Right atrium auricular region (tissue), 2 donors: Measurements from ENCODE around the gene HSPA4. TPM values are rescaled to one million over a fixed set of nuclear protein-coding genes. Genes with fewer than 3 reads are reported as not detected.

Source experiments
- DNase-seq: peaks from one replicate; pipeline ENCODE4 v3.0.0-alpha.2; 2019; ENCODE audit warnings: low spot score
- H3K27ac ChIP-seq, 2 donors: fragments of 200-600 bp; sonication (generic); 1 replicate in 1 of 2; 2 replicates in 1 of 2; pipeline ENCODE4 v1.5.1; 2016 to 2019
- H3K27me3 ChIP-seq, 2 donors: fragments of 200-600 bp; sonication (generic); one replicate each; pipeline versions ENCODE4 v1.5.1 to v1.6.0; 2017 to 2019
- H3K36me3 ChIP-seq: fragments of 200-600 bp; sonication (generic); one replicate; pipeline ENCODE4 v1.5.1; 2016
- H3K4me1 ChIP-seq, 2 donors: fragments of 200-600 bp; sonication (generic); one replicate each; pipeline versions ENCODE4 v1.5.1 to v1.6.0; 2017 to 2019
- H3K4me3 ChIP-seq, 2 donors: fragments of 200-600 bp; sonication (generic); 1 replicate in 1 of 2; 2 replicates in 1 of 2; pipeline ENCODE4 v1.5.1; 2017 to 2019; ENCODE audit warnings: mild to moderate bottlenecking in 1 of 2, moderate library complexity in 1 of 2
- H3K9me3 ChIP-seq, 2 donors: fragments of 200-600 bp; sonication (generic); one replicate each; pipeline ENCODE4 v1.5.1; 2019
- total RNA-seq, 2 donors: library from RNA; depleted of rRNA; stranded (reverse); fragments of >200 nt; gene quantifications; one replicate each; pipeline ENCODE4 v1.1.0, GENCODE V29; 2016
- TF ChIP-seq, protein P1 (sequence below), 2 donors: fragments of 200-600 bp; sonication (generic); IDR thresholded peaks; one replicate each; pipeline ENCODE4 v1.5.1; 2019; ENCODE audit warnings: antibody characterized with exemption in 2 of 2

HSPA4 gene
- total RNA-seq, 2 donors from 2014 or later = 50.4 to 56.3 TPM

DNA sequence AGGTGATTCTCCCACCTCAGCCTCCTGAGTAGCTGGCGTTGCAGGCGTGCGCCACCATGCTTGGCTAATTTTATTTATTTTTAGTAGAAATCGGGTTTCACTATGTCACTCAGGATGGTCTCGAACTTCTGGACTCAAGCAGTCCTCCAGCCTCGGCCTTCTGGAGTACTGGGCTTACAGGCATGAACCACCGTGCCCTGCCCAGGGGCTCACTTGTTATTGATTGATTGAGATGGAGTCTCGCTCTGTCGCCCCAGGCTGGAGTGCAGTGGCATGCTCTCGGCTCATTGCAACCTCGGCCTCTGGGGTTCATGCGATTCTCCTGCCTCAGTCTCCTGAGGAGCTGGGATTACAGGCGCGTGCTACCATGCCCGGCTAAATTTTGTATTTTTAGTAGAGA, 1.6 kb downstream of the HSPA4 start:
- Histone ChIP-seq H3K27me3 (no peaks in the 10 kb centered on the region), H3K4me1 (peaks cover 0 to 48% of the 10 kb centered on the region in 2 donors), H3K4me3 (peak overlapping the region in 1 of 2 donors; percentile 76), H3K36me3 (no peaks in the 10 kb centered on the region), H3K27ac (no peak overlapping the region), H3K9me3 (no peaks in the 10 kb centered on the region)
- DNase-seq = no peak
- TF ChIP-seq, protein P1, sequence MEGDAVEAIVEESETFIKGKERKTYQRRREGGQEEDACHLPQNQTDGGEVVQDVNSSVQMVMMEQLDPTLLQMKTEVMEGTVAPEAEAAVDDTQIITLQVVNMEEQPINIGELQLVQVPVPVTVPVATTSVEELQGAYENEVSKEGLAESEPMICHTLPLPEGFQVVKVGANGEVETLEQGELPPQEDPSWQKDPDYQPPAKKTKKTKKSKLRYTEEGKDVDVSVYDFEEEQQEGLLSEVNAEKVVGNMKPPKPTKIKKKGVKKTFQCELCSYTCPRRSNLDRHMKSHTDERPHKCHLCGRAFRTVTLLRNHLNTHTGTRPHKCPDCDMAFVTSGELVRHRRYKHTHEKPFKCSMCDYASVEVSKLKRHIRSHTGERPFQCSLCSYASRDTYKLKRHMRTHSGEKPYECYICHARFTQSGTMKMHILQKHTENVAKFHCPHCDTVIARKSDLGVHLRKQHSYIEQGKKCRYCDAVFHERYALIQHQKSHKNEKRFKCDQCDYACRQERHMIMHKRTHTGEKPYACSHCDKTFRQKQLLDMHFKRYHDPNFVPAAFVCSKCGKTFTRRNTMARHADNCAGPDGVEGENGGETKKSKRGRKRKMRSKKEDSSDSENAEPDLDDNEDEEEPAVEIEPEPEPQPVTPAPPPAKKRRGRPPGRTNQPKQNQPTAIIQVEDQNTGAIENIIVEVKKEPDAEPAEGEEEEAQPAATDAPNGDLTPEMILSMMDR (IDR thresholded peaks at IDR 0.05) = no peak

DNA sequence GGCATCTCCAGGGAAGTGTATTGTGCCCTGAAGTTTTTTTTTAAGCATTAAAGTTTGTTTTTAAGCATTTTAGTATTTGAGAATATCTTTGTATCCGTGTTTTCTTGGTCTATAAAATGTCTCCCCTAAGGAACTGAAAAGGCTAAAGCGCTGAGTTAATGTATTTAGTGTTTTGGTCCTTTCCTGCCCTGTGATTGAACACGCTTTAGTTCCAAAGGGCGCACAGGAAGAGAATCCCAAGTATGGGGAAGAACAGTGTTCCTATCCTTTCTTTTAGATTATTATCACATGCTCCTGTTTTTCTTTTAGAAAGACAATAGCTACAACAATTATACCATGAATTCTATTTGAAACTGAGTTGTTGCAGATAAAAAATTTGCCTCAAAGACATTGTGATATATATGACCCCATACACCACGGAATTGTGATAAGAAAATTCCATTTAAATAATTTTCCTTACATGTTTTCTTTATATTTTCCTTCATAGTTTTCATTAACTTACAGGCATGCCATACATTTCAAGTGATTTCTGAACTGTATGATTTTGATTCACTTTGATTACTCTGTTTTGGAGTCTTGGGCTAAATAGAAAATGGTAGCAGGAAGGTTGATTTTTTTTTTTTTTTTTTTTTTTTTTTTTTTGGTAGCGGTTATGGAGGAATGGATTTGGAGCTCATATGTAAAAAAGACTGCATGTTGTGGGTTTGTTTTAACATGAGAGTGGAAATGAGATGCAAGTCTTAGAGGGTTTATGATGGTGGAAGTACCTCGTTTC, 3.1 kb downstream of the HSPA4 start:
- peaks cover 0 to 37% of the 10 kb centered on the region in 2 donors for H3K4me1 ChIP-seq
- H3K36me3 ChIP-seq = no peaks in the 10 kb centered on the region
- TF ChIP-seq, protein P1 (IDR thresholded peaks at IDR 0.05) = no peak
- DNase-seq = no peak
- no peaks in the 10 kb centered on the region for H3K9me3 ChIP-seq
- H3K4me3 ChIP-seq = no peak overlapping the region
- no peak overlapping the region for H3K27ac ChIP-seq
- no peaks in the 10 kb centered on the region for H3K27me3 ChIP-seq

DNA sequence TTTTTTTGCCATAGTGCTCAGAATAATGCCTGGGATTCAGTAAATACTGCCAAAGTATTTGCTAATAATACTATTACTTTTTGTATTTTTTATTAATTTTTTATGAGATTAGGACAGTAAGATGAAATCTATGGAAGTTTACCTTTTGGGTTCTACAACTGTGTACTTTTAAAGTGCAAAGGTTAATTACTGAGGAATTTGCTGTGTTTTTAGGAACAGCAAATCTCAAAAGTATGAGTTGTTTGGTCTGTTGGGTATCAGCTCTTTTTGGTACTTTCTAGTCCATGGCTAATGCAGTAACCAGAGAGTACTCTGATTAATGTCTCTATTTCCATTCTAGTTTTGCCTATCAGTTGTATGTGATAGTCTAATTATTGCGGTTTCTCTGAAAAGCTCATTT, 5.1 kb downstream of the HSPA4 start:
- peaks cover 0 to 28% of the 10 kb centered on the region in 2 donors for H3K4me1 ChIP-seq

DNA sequence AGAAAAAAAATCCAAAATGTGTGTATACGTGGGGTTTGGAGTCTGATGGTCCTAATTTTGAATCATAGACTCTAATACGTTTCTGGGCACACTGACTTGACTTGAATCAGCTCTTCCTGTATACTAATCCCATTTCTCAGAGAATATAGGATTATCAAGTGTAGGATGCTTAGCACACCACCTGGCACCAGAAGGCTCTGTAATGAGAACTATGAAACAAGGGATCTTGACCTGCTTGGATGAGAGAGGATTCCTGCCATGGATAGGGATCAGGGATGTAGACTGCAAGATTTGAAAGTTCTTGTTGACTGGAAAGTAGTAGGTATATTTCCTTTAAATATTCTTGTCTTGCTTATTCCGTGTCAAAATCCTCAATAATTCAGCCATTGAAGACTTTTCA, 7.8 kb downstream of the HSPA4 start:
- no peak for DNase-seq
- Histone ChIP-seq H3K36me3 (no peaks in the 10 kb centered on the region), H3K4me1 (peaks cover 0 to 9% of the 10 kb centered on the region in 2 donors), H3K27ac (no peak overlapping the region), H3K9me3 (no peaks in the 10 kb centered on the region), H3K27me3 (no peaks in the 10 kb centered on the region), H3K4me3 (no peak overlapping the region)
- TF ChIP-seq, protein P1 (IDR thresholded peaks at IDR 0.05) = no peak

More for the DNA sequence above, 5.1 kb downstream of the HSPA4 start:
- H3K27me3 ChIP-seq = no peaks in the 10 kb centered on the region
- H3K9me3 ChIP-seq = no peaks in the 10 kb centered on the region
- H3K27ac ChIP-seq = no peak overlapping the region
- TF ChIP-seq, protein P1 (IDR thresholded peaks at IDR 0.05) = no peak
- no peak for DNase-seq
- no peaks in the 10 kb centered on the region for H3K36me3 ChIP-seq
- H3K4me3 ChIP-seq = no peak overlapping the region

DNA sequence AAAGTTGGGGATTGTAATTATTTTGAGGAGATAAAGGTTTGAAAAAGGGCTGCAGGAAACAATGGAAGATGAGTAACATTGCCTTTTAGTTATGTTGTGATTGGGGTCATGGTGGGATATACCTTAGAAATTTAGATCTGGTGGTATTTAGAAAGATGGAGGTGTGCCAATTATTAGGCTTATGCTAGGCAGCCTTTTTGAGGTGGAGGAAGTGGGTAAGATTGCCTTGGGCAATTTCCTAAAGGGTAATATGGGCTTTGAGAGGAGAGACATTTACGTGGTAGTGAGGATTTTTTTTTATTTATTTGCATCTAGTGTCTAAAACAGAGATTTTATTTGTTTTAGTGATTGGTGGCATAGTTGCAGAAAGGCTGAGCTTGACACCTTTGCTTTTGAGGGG, 10.5 kb downstream of the HSPA4 start:
- Histone ChIP-seq H3K9me3 (no peaks in the 10 kb centered on the region), H3K27ac (no peak overlapping the region), H3K36me3 (peaks cover 4% of the 10 kb centered on the region), H3K4me1 (no peaks in the 10 kb centered on the region), H3K4me3 (no peak overlapping the region), H3K27me3 (no peaks in the 10 kb centered on the region)
- no peak for DNase-seq
- TF ChIP-seq, protein P1 (IDR thresholded peaks at IDR 0.05) = no peak

DNA sequence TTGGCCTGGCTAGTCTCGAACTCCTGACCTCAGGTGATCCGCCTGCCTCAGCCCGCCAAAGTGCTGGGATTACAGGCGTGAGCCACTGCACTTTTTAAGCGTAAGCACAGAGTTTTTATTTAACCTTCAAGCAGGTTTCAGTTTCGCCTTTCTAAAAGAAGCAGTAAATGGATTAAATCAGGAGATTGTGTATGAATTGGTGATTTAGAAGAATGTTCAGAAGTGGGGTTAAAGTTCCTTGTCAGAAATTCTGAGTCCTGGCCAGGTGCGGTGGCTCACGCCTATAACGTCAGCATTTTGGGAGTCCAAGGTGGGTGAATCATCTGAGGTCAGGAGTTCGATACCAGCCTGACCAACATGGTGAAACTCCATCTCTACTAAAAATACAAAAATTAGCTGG, 12.2 kb downstream of the HSPA4 start:
- Histone ChIP-seq H3K9me3 (no peaks in the 10 kb centered on the region), H3K4me3 (no peak overlapping the region), H3K36me3 (peaks cover 17% of the 10 kb centered on the region), H3K27ac (no peak overlapping the region), H3K27me3 (no peaks in the 10 kb centered on the region), H3K4me1 (no peaks in the 10 kb centered on the region)
- DNase-seq = no peak
- TF ChIP-seq, protein P1 (IDR thresholded peaks at IDR 0.05) = no peak
